ENCODE results near the gene ITIH2.
"Not testable (repeated sequence)": the region's sequence is repeated elsewhere in the genome, so short reads cannot be mapped to it uniquely, and the experiment has no call there.

The ITIH2 gene

GRCh38 chr10:7715515-7715914 is 12.4 kb downstream of the ITIH2 start:
- Histone ChIP-seq H3K27me3 (ENCODE audit: low read depth, low read length) (no peaks in the 10 kb centered on the region), H3K4me3 (ENCODE audit: low read depth in 1 of 2, low read length in 2 of 2) (no peak overlapping the region), H3K27ac (ENCODE audit: low read length) (no peak overlapping the region), H3K9me3 (ENCODE audit: control insufficient read depth in 1 of 2, low read length in 2 of 2) (no peaks in the 10 kb centered on the region), H3K36me3 (ENCODE audit: control insufficient read depth in 1 of 2, insufficient read depth in 2 of 2, low read length in 2 of 2) (no peaks in the 10 kb centered on the region), H3K4me1 (ENCODE audit: control insufficient read depth in 1 of 2, insufficient read depth in 2 of 2, low read length in 2 of 2) (no peaks in the 10 kb centered on the region)

- H3K4me1 ChIP-seq (ENCODE audit: control insufficient read depth in 1 of 2, insufficient read depth in 2 of 2, low read length in 2 of 2), result no peaks in the 10 kb centered on the region
- no peak overlapping the region for H3K27ac ChIP-seq (ENCODE audit: low read length)
- no peak overlapping the region for H3K4me3 ChIP-seq (ENCODE audit: low read depth in 1 of 2, low read length in 2 of 2)
- no peaks in the 10 kb centered on the region for H3K27me3 ChIP-seq (ENCODE audit: low read depth, low read length)
- H3K9me3 ChIP-seq (ENCODE audit: control insufficient read depth in 1 of 2, low read length in 2 of 2), result no peaks in the 10 kb centered on the region
- no peaks in the 10 kb centered on the region for H3K36me3 ChIP-seq (ENCODE audit: control insufficient read depth in 1 of 2, insufficient read depth in 2 of 2, low read length in 2 of 2)
These were observed 14.7 kb downstream of the ITIH2 start for GRCh38 chr10:7717767-7718166.

- Histone ChIP-seq H3K4me1 (ENCODE audit: control insufficient read depth in 1 of 2, insufficient read depth in 2 of 2, low read length in 2 of 2) (no peaks in the 10 kb centered on the region), H3K36me3 (ENCODE audit: control insufficient read depth in 1 of 2, insufficient read depth in 2 of 2, low read length in 2 of 2) (no peaks in the 10 kb centered on the region), H3K27me3 (ENCODE audit: low read depth, low read length) (no peaks in the 10 kb centered on the region), H3K27ac (ENCODE audit: low read length) (no peak overlapping the region), H3K4me3 (ENCODE audit: low read depth in 1 of 2, low read length in 2 of 2) (no peak overlapping the region), H3K9me3 (ENCODE audit: control insufficient read depth in 1 of 2, low read length in 2 of 2) (no peaks in the 10 kb centered on the region)
These were observed 15.6 kb downstream of the ITIH2 start for GRCh38 chr10:7718685-7719084.

GRCh38 chr10:7720478-7720877 is 17.4 kb downstream of the ITIH2 start:
- no peaks in the 10 kb centered on the region for H3K4me1 ChIP-seq (ENCODE audit: control insufficient read depth in 1 of 2, insufficient read depth in 2 of 2, low read length in 2 of 2)
- H3K36me3 ChIP-seq (ENCODE audit: control insufficient read depth in 1 of 2, insufficient read depth in 2 of 2, low read length in 2 of 2), result no peaks in the 10 kb centered on the region
- no peaks in the 10 kb centered on the region for H3K27me3 ChIP-seq (ENCODE audit: low read depth, low read length)
- H3K27ac ChIP-seq (ENCODE audit: low read length), result no peak overlapping the region
- H3K4me3 ChIP-seq (ENCODE audit: low read depth in 1 of 2, low read length in 2 of 2), result no peak overlapping the region
- H3K9me3 ChIP-seq (ENCODE audit: control insufficient read depth in 1 of 2, low read length in 2 of 2), result no peaks in the 10 kb centered on the region

- H3K4me1 ChIP-seq (ENCODE audit: control insufficient read depth in 1 of 2, insufficient read depth in 2 of 2, low read length in 2 of 2), result no peaks in the 10 kb centered on the region
- no peaks in the 10 kb centered on the region for H3K27me3 ChIP-seq (ENCODE audit: low read depth, low read length)
- no peaks in the 10 kb centered on the region for H3K9me3 ChIP-seq (ENCODE audit: control insufficient read depth in 1 of 2, low read length in 2 of 2)
- no peaks in the 10 kb centered on the region for H3K36me3 ChIP-seq (ENCODE audit: control insufficient read depth in 1 of 2, insufficient read depth in 2 of 2, low read length in 2 of 2)
- no peak overlapping the region for H3K27ac ChIP-seq (ENCODE audit: low read length)
- no peak overlapping the region for H3K4me3 ChIP-seq (ENCODE audit: low read depth in 1 of 2, low read length in 2 of 2)
These were observed 19.9 kb downstream of the ITIH2 start for GRCh38 chr10:7722927-7723529.

- no peaks in the 10 kb centered on the region for H3K36me3 ChIP-seq (ENCODE audit: control insufficient read depth in 1 of 2, insufficient read depth in 2 of 2, low read length in 2 of 2)
These were observed 31.7 kb downstream of the ITIH2 start for GRCh38 chr10:7734821-7735220.

GRCh38 chr10:7738536-7739407 is 35.7 kb downstream of the ITIH2 start:
- no peak overlapping the region for H3K27ac ChIP-seq (ENCODE audit: low read length)
- H3K36me3 ChIP-seq (ENCODE audit: control insufficient read depth in 1 of 2, insufficient read depth in 2 of 2, low read length in 2 of 2), result no peaks in the 10 kb centered on the region
- H3K27me3 ChIP-seq (ENCODE audit: low read depth, low read length), result no peaks in the 10 kb centered on the region
- no peaks in the 10 kb centered on the region for H3K9me3 ChIP-seq (ENCODE audit: control insufficient read depth in 1 of 2, low read length in 2 of 2)
- no peaks in the 10 kb centered on the region for H3K4me1 ChIP-seq (ENCODE audit: control insufficient read depth in 1 of 2, insufficient read depth in 2 of 2, low read length in 2 of 2)
- H3K4me3 ChIP-seq (ENCODE audit: low read depth in 1 of 2, low read length in 2 of 2), result no peak overlapping the region

More at GRCh38 chr10:7734821-7735220, 31.7 kb downstream of the ITIH2 start:
- H3K27me3 ChIP-seq (ENCODE audit: low read depth, low read length), result no peaks in the 10 kb centered on the region
- H3K4me3 ChIP-seq (ENCODE audit: low read depth in 1 of 2, low read length in 2 of 2), result no peak overlapping the region
- H3K9me3 ChIP-seq (ENCODE audit: control insufficient read depth in 1 of 2, low read length in 2 of 2), result no peaks in the 10 kb centered on the region
- no peaks in the 10 kb centered on the region for H3K4me1 ChIP-seq (ENCODE audit: control insufficient read depth in 1 of 2, insufficient read depth in 2 of 2, low read length in 2 of 2)
- no peak overlapping the region for H3K27ac ChIP-seq (ENCODE audit: low read length)

- H3K36me3 ChIP-seq (ENCODE audit: control insufficient read depth in 1 of 2, insufficient read depth in 2 of 2, low read length in 2 of 2), result no peaks in the 10 kb centered on the region
- H3K4me1 ChIP-seq (ENCODE audit: control insufficient read depth in 1 of 2, insufficient read depth in 2 of 2, low read length in 2 of 2), result no peaks in the 10 kb centered on the region
- no peak overlapping the region for H3K4me3 ChIP-seq (ENCODE audit: low read depth in 1 of 2, low read length in 2 of 2)
- no peak overlapping the region for H3K27ac ChIP-seq (ENCODE audit: low read length)
- no peaks in the 10 kb centered on the region for H3K27me3 ChIP-seq (ENCODE audit: low read depth, low read length)
- no peaks in the 10 kb centered on the region for H3K9me3 ChIP-seq (ENCODE audit: control insufficient read depth in 1 of 2, low read length in 2 of 2)
These were observed 41.2 kb downstream of the ITIH2 start for GRCh38 chr10:7744307-7744706.

GRCh38 chr10:7748637-7749036 is 45.5 kb downstream of the ITIH2 start:
- H3K9me3 ChIP-seq (ENCODE audit: control insufficient read depth in 1 of 2, low read length in 2 of 2); H3K4me1 ChIP-seq (ENCODE audit: control insufficient read depth in 1 of 2, insufficient read depth in 2 of 2, low read length in 2 of 2); H3K27ac ChIP-seq (ENCODE audit: low read length); H3K4me3 ChIP-seq (ENCODE audit: low read depth in 1 of 2, low read length in 2 of 2); H3K27me3 ChIP-seq (ENCODE audit: low read depth, low read length): not testable (repeated sequence)
- peaks cover 20% of the 10 kb centered on the region in 2 donors for H3K36me3 ChIP-seq (ENCODE audit: control insufficient read depth in 1 of 2, insufficient read depth in 2 of 2, low read length in 2 of 2)

- no peak overlapping the region for H3K4me3 ChIP-seq (ENCODE audit: low read depth in 1 of 2, low read length in 2 of 2)
- no peak overlapping the region for H3K27ac ChIP-seq (ENCODE audit: low read length)
- no peaks in the 10 kb centered on the region for H3K4me1 ChIP-seq (ENCODE audit: control insufficient read depth in 1 of 2, insufficient read depth in 2 of 2, low read length in 2 of 2)
- no peaks in the 10 kb centered on the region for H3K9me3 ChIP-seq (ENCODE audit: control insufficient read depth in 1 of 2, low read length in 2 of 2)
- peaks cover 22 to 34% of the 10 kb centered on the region in 2 donors for H3K36me3 ChIP-seq (ENCODE audit: control insufficient read depth in 1 of 2, insufficient read depth in 2 of 2, low read length in 2 of 2)
- no peaks in the 10 kb centered on the region for H3K27me3 ChIP-seq (ENCODE audit: low read depth, low read length)
These were observed 47.1 kb downstream of the ITIH2 start for GRCh38 chr10:7750222-7750621.

GRCh38 chr10:7752251-7752650 is 49.1 kb downstream of the ITIH2 start:
- Histone ChIP-seq H3K4me3 (ENCODE audit: low read depth in 1 of 2, low read length in 2 of 2) (no peak overlapping the region), H3K27me3 (ENCODE audit: low read depth, low read length) (no peaks in the 10 kb centered on the region), H3K9me3 (ENCODE audit: control insufficient read depth in 1 of 2, low read length in 2 of 2) (no peaks in the 10 kb centered on the region), H3K27ac (ENCODE audit: low read length) (no peak overlapping the region), H3K4me1 (ENCODE audit: control insufficient read depth in 1 of 2, insufficient read depth in 2 of 2, low read length in 2 of 2) (no peaks in the 10 kb centered on the region), H3K36me3 (ENCODE audit: control insufficient read depth in 1 of 2, insufficient read depth in 2 of 2, low read length in 2 of 2) (peaks cover 22 to 52% of the 10 kb centered on the region in 2 donors)
